Activated CD4-positive, alpha-beta memory T cell treated with anti-CD3 and anti-CD28 coated beads for 36 hours (primary cell): ENCODE results near the gene AZGP1. TPM values are rescaled to one million over a fixed set of nuclear protein-coding genes. Genes with fewer than 3 reads are reported as not detected.

Source experiments
- CTCF ChIA-PET: fragments of 350-600 bp; sonication (Branson Sonifier 250); formaldehyde crosslinking; loops from one replicate; lab custom pipeline; 2021; ENCODE audit warnings: antibody characterized with exemption, inconsistent platforms; lab: Charles Lee
- POLR2A ChIA-PET: fragments of 350-600 bp; sonication (Branson Sonifier 250); formaldehyde crosslinking; loops from one replicate; lab custom pipeline; 2021; ENCODE audit warnings: antibody characterized with exemption; lab: Charles Lee
- DNase-seq: peaks from one replicate; pipeline ENCODE4 v3.0.0-alpha.2; 2020
- H3K27ac Mint-ChIP-seq: one replicate; pipeline ENCODE4 v1.8.0; 2021; ENCODE audit warnings: mixed read lengths
- H3K27me3 Mint-ChIP-seq: one replicate; pipeline ENCODE4 v1.8.0; 2021; ENCODE audit warnings: mixed read lengths
- H3K36me3 Mint-ChIP-seq: one replicate; pipeline ENCODE4 v1.8.0; 2021; ENCODE audit warnings: mixed read lengths
- H3K4me1 Mint-ChIP-seq: one replicate; pipeline ENCODE4 v1.8.0; 2021; ENCODE audit warnings: low read depth, mixed read lengths
- H3K4me3 Mint-ChIP-seq: one replicate; pipeline ENCODE4 v1.8.0; 2021; ENCODE audit warnings: mild to moderate bottlenecking, mixed read lengths
- H3K9me3 Mint-ChIP-seq: one replicate; pipeline ENCODE4 v1.8.0; 2021; ENCODE audit warnings: mixed read lengths
- intact Hi-C: fragments of 100-400 bp; cut with micrococcal nuclease; formaldehyde crosslinking; loops from one replicate; pipeline ENCODE4 v1.15.1; 2023
- total RNA-seq, 2 experiments: library from RNA; stranded (reverse); gene quantifications; one replicate each; pipeline ENCODE4 v1.2.3, GENCODE V29; 2021

Gene AZGP1
- total RNA-seq, 2 experiments from 2014 or later = not detected

DNA sequence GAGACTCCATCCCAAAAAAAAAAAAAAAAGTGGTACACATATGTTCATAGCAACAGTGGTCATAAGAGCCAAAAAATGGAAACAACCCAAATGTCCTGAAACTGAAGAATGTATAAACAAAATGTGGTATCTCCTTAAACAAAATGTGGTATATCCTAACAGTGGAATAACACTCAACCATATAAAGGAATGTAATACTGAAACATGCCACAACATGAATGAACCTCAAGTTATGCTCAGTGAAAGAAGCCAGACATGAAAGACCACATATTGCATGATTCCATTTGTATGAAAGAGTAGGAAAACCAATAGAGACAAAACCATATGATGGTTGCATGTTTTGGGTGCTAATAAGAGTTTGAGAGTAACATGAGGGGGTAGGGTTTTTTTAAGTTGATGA, 49.5 kb downstream of the AZGP1 start:
- intact Hi-C loops = no loop called here
- POLR2A ChIA-PET = no interaction called here
- peaks cover 5% of the 10 kb centered on the region for H3K36me3 Mint-ChIP-seq
- CTCF ChIA-PET = no interaction called here
- peaks cover 11% of the 10 kb centered on the region for H3K27me3 Mint-ChIP-seq
- no peak overlapping the region for H3K27ac Mint-ChIP-seq
- peaks cover 19% of the 10 kb centered on the region for H3K4me1 Mint-ChIP-seq
- no peaks in the 10 kb centered on the region for H3K9me3 Mint-ChIP-seq
- H3K4me3 Mint-ChIP-seq = no peak overlapping the region
- DNase-seq = no peak

DNA sequence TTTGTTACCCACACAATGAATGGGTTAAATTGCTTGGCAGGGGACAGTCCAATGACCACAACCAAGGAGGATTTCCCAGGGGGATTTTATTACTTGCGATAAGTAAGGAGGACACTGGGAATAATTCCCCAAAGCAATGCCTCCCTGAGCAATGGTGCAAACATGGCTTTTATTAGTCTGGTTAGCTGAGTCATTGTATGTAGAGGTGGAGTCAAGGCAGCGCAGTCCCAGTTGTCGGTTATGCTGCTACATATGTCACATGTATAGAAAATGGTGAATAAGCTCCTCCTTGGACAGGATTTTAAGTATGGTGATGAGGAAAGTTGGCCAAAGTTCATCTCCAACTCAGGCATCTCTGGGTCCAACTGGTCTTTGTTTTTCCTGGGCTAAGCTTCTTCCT, 52.6 kb downstream of the AZGP1 start:
- intact Hi-C loops = no loop called here
- POLR2A ChIA-PET = interaction anchor here (1.0 kb wide), 1 partner anchor 616 kb away, joined by 3 read pairs; the partner anchor contains the start of gene AGFG2
- H3K9me3 Mint-ChIP-seq = no peaks in the 10 kb centered on the region
- H3K4me3 Mint-ChIP-seq = no peak overlapping the region
- no peak for DNase-seq
- peaks cover 13% of the 10 kb centered on the region for H3K36me3 Mint-ChIP-seq
- no peak overlapping the region for H3K27ac Mint-ChIP-seq
- CTCF ChIA-PET = interaction anchor here (11.6 kb wide), 1 partner anchor 67 kb away, joined by 148 read pairs; no protein-coding TSS in a partner anchor
- H3K27me3 Mint-ChIP-seq = peaks cover 11% of the 10 kb centered on the region
- H3K4me1 Mint-ChIP-seq = peaks cover 9% of the 10 kb centered on the region

DNA sequence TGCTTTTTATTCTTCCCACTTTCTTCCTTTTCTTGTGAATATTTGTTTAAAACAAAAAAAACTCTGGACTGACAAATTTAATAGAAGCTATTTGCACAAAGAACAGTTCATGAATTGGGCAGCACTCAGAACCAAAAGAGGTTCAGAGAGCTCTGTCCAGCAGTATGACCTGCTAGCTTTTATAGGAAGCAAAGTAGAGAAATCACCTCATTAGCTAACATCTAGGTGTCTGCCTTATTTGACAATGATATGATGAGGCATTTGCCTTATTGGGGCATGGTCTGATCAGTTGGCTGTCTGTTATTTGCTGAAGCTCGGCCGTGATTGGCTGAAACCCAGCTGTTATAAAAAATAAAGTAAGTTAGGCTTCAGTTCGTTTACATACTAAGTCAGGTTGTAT, 55.7 kb downstream of the AZGP1 start:
- H3K27ac Mint-ChIP-seq = peak overlapping the region; percentile 98
- H3K27me3 Mint-ChIP-seq = no peaks in the 10 kb centered on the region
- H3K9me3 Mint-ChIP-seq = no peaks in the 10 kb centered on the region
- ChIA-PET POLR2A (interaction anchor here (0.7 to 3.2 kb wide), 8 partner anchors 9 to 303 kb away, joined by 3 to 14 read pairs (median 6); partner anchors contain the start of genes GJC3, ZKSCAN1, ZSCAN21 and ZSCAN25), CTCF (interaction anchor here (0.8 to 11.6 kb wide), 7 partner anchors 9 to 162 kb away, joined by 3 to 148 read pairs (median 6); partner anchors contain the start of gene GJC3)
- DNase-seq = no peak
- peaks cover 37% of the 10 kb centered on the region for H3K4me1 Mint-ChIP-seq
- H3K4me3 Mint-ChIP-seq = peak overlapping the region; percentile 98
- peaks cover 24% of the 10 kb centered on the region for H3K36me3 Mint-ChIP-seq
- intact Hi-C loops = no loop called here

DNA sequence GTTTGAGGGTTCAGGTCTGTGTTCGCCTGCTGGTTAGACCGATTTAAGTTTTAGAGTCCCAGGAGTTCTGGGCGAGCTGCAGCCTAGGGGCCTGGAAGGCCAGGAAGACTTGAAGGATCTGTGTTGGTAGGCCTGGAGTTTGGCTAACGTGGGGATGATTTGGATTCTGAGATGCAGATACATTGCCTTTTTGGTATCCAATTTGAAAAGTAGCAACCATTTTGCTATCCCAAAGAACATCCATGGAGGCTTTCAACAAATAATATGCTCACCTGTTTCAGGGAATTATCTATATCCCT, 56.1 kb downstream of the AZGP1 start:
- H3K27me3 Mint-ChIP-seq = no peaks in the 10 kb centered on the region
- peaks cover 39% of the 10 kb centered on the region for H3K4me1 Mint-ChIP-seq
- peaks cover 24% of the 10 kb centered on the region for H3K36me3 Mint-ChIP-seq
- no peak for DNase-seq
- H3K9me3 Mint-ChIP-seq = no peaks in the 10 kb centered on the region
- H3K27ac Mint-ChIP-seq = peak overlapping the region; percentile 98
- POLR2A ChIA-PET = interaction anchor here (0.7 to 3.2 kb wide), 11 partner anchors 9 to 415 kb away, joined by 3 to 14 read pairs (median 6); partner anchors contain the start of genes GJC3, ZKSCAN1, ZKSCAN5 and ZSCAN21
- CTCF ChIA-PET = interaction anchor here (0.7 to 11.6 kb wide), 10 partner anchors 10 to 162 kb away, joined by 3 to 148 read pairs (median 4); partner anchors contain the start of gene GJC3
- peak overlapping the region; percentile 98 for H3K4me3 Mint-ChIP-seq
- intact Hi-C loops = loop anchor here (1.0 to 10.0 kb wide), 7 partner anchors 161 to 511 kb away; partner anchors contain the start of genes BUD31, MBLAC1, MEPCE and PDAP1

DNA sequence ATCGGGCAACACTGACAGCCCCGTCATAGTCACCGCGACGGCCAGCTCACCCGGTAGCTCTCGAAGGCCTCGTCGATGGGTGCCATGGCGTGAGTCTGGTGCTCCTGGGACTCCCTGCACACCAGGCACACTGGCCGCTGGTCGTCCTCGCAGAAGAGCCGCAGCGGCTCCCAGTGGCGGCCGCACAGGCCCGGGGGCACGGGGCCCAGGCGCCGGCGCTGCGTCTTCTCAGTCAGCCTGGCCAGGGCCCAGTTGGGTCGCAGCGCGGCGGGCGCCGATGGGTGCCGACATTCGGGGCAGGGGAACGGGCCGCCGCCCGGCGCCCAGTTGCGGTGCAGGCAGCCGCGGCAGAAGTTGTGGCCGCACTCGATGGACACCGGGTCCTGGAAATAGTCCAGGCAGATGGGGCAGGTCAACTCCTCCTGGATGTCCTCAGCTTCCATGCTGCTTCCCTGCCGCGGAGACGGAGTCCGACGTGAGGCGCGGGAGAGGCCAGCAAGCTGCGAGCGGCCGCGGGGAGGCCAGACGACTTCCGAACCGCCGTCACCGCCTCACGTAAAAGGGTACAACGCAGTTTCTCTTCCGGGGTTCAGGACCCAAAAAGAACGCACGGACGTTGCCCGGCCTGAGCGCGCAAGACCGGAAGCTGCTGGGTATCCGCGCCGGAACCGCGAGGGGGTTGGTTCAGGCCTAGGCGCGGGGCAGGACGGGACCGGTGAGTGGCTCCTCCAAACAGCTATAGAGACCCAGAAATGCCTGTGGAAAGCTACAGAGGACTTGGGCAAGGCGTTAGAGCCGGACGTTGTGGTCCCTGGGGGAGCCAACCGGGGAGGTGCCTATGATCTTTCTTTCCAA, 56.6 kb downstream of the AZGP1 start, which contains the start of gene TRIM4:
TSS of gene TRIM4 (minus strand) at position 572 of the 855 bp plus-strand sequence. CDS start at position 443, 129 bp downstream.
- Mint-ChIP-seq H3K4me1 (peaks cover 43% of the 10 kb centered on the region), H3K9me3 (no peaks in the 10 kb centered on the region), H3K36me3 (peaks cover 24% of the 10 kb centered on the region), H3K27ac (peak within 1 kb of the TSS; percentile 98), H3K27me3 (no peaks in the 10 kb centered on the region), H3K4me3 (peak within 1 kb of the TSS; percentile 98)
- CTCF ChIA-PET = interaction anchor here (0.7 to 11.6 kb wide), 13 partner anchors 10 to 877 kb away, joined by 3 to 148 read pairs (median 4); partner anchors contain the start of genes GJC3 and ZSCAN21
- POLR2A ChIA-PET = interaction anchor here (0.7 to 3.2 kb wide), 13 partner anchors 10 to 415 kb away, joined by 3 to 14 read pairs (median 5); partner anchors contain the start of genes GJC3, ZKSCAN1, ZKSCAN5 and ZSCAN21
- intact Hi-C loops = loop anchor here (1.0 to 10.0 kb wide), 7 partner anchors 162 to 511 kb away; partner anchors contain the start of genes BUD31, MBLAC1, MEPCE and PDAP1
- peak; percentile 96 for DNase-seq

Other genes with a start within 250 kb of the AZGP1 start
- gene CYP3A7, start 240.8 kb downstream of the AZGP1 start, total RNA-seq = not detected
- not detected for gene CYP3A4, start 191.8 kb downstream of the AZGP1 start, total RNA-seq
- gene CYP3A43, start 148.0 kb downstream of the AZGP1 start, total RNA-seq = not detected
- gene OR2AE1, start 99.0 kb downstream of the AZGP1 start, total RNA-seq = not detected
- gene TRIM4, start 56.5 kb downstream of the AZGP1 start, total RNA-seq = 10 to 100 TPM; 24.9 to 26.1 TPM
- under 1 TPM; 0.19 to 0.45 TPM for gene GJC3, start 46.4 kb downstream of the AZGP1 start, total RNA-seq
- gene ZKSCAN1, start 39.6 kb upstream of the AZGP1 start, total RNA-seq = 10 to 100 TPM; 49.1 to 50.6 TPM
- 1 to 10 TPM; 6.2 TPM for gene ZSCAN21, start 73.7 kb upstream of the AZGP1 start, total RNA-seq
- 10 to 100 TPM; 18.0 to 18.6 TPM for gene ZNF3, start 105.7 kb upstream of the AZGP1 start, total RNA-seq
- gene COPS6, start 112.9 kb upstream of the AZGP1 start, total RNA-seq = 10 to 100 TPM; 93.1 to 98.2 TPM
- 100 to 1,000 TPM; 393 to 398 TPM for gene MCM7, start 125.4 kb upstream of the AZGP1 start, total RNA-seq
- 10 to 100 TPM; 11.3 to 12.2 TPM for gene AP4M1, start 125.6 kb upstream of the AZGP1 start, total RNA-seq
- 10 to 100 TPM; 54.3 to 63.7 TPM for gene TAF6, start 143.3 kb upstream of the AZGP1 start, total RNA-seq
- 10 to 100 TPM; 11.9 to 12.4 TPM for gene CNPY4, start 143.6 kb upstream of the AZGP1 start, total RNA-seq
- gene MBLAC1, start 150.9 kb upstream of the AZGP1 start, total RNA-seq = 1 to 10 TPM; 2.3 to 3.4 TPM
- gene LAMTOR4, start 172.9 kb upstream of the AZGP1 start, total RNA-seq = 100 to 1,000 TPM; 136 to 151 TPM
- gene TRAPPC14, start 182.7 kb upstream of the AZGP1 start, total RNA-seq = 10 to 100 TPM; 17.9 to 19.7 TPM
- 1 to 10 TPM; 2.4 to 2.8 TPM for gene GAL3ST4, start 192.6 kb upstream of the AZGP1 start, total RNA-seq
- 1 to 10 TPM; 4.8 to 5.5 TPM for gene GPC2, start 201.3 kb upstream of the AZGP1 start, total RNA-seq
- gene STAG3, start 201.9 kb upstream of the AZGP1 start, total RNA-seq = 10 to 100 TPM; 20.8 to 20.9 TPM
- gene PVRIG, start 243.9 kb upstream of the AZGP1 start, total RNA-seq = 10 to 100 TPM; 21.0 to 21.2 TPM